K562 (cell line): ENCODE measurements around the gene CTU1. TPM values are rescaled to one million over a fixed set of nuclear protein-coding genes. Genes with fewer than 3 reads are reported as not detected.

ENCODE experiments used
- CHD1 ChIP-seq: fragments of 200-600 bp; sonication (generic); IDR thresholded peaks from one replicate; pipeline ENCODE4 v1.6.1; 2012; ENCODE audit warnings: mild to moderate bottlenecking, moderate library complexity, low read length, inconsistent platforms
- FOXK2 ChIP-seq, 2 experiments: fragments of 450-650 bp; IDR thresholded peaks in 1 of 2; conservative IDR thresholded peaks in 1 of 2; 2 replicates each; pipeline ENCODE4 v1.6.1; 2016; ENCODE audit warnings: low read depth in 2 of 2, mild to moderate bottlenecking in 1 of 2
- FOXP4 ChIP-seq: sonication (generic); formaldehyde crosslinking; IDR thresholded peaks from 2 replicates; pipeline ENCODE4 v1.8.0; 2022; ENCODE audit warnings: mild to moderate bottlenecking, missing genetic modification reagents, borderline replicate concordance
- JUNB ChIP-seq: fragments of 450-650 bp; formaldehyde crosslinking; conservative IDR thresholded peaks from 2 replicates; pipeline ENCODE4 v1.4.0; 2020; ENCODE audit warnings: mild to moderate bottlenecking
- MYBL2 ChIP-seq, 2 experiments: fragments of 450-650 bp in 1 of 2; sonication (generic) in 1 of 2; formaldehyde crosslinking in 1 of 2; IDR thresholded peaks; 2 replicates each; pipeline versions ENCODE4 v1.6.1 to v1.8.1; 2017 to 2022; ENCODE audit warnings: borderline replicate concordance in 1 of 2, inconsistent platforms in 1 of 2, low read depth in 1 of 2, mild to moderate bottlenecking in 1 of 2, missing genetic modification reagents in 1 of 2, moderate library complexity in 1 of 2
- MYNN ChIP-seq, 2 experiments: sonication (generic); formaldehyde crosslinking in 1 of 2; IDR thresholded peaks; 2 replicates each; pipeline versions ENCODE4 v1.5.0 to v1.6.1; 2016 to 2020; ENCODE audit warnings: antibody characterized with exemption in 1 of 2, missing genetic modification reagents in 1 of 2
- PCBP2 ChIP-seq: fragments of 200-400 bp; formaldehyde crosslinking; IDR thresholded peaks from 2 replicates; pipeline ENCODE4 v1.6.1; 2018; ENCODE audit warnings: low read length, low read depth, mild to moderate bottlenecking, moderate library complexity; ENCODE audit not compliant: poor library complexity, severe bottlenecking
- SIN3B ChIP-seq: fragments of 450-650 bp; IDR thresholded peaks from 2 replicates; pipeline ENCODE4 v1.6.1; 2017; ENCODE audit warnings: low read depth, mild to moderate bottlenecking, moderate library complexity
- SRSF7 ChIP-seq: fragments of 200-400 bp; formaldehyde crosslinking; optimal IDR thresholded peaks from 2 replicates; pipeline ENCODE3; 2017; ENCODE audit warnings: mild to moderate bottlenecking, low read depth, low read length
- THAP7 ChIP-seq: fragments of 250-450 bp; sonication (Bioruptor Pico); IDR thresholded peaks from 2 replicates; pipeline ENCODE4 v1.5.0; 2021
- U2AF1 ChIP-seq: fragments of 200-400 bp; formaldehyde crosslinking; optimal IDR thresholded peaks from 2 replicates; pipeline ENCODE3; 2017; ENCODE audit warnings: mild to moderate bottlenecking, low read depth, low read length, moderate library complexity
- ZBTB5 ChIP-seq: fragments of 450-650 bp; IDR thresholded peaks from 2 replicates; pipeline ENCODE4 v1.6.1; 2017; ENCODE audit warnings: antibody characterized with exemption
- ZFP36 ChIP-seq: fragments of 150-350 bp; IDR thresholded peaks from 2 replicates; pipeline ENCODE4 v1.6.1; 2018; ENCODE audit warnings: low read length, low read depth; ENCODE audit not compliant: partially characterized antibody
- ZHX1 ChIP-seq: fragments of 150-350 bp; conservative IDR thresholded peaks from 2 replicates; pipeline ENCODE4 v1.6.1; 2014; ENCODE audit warnings: low read length
- ZNF311 ChIP-seq: fragments of 250-450 bp; sonication (Bioruptor Pico); IDR thresholded peaks from 2 replicates; pipeline ENCODE4 v1.4.0; 2020; ENCODE audit warnings: mild to moderate bottlenecking, moderate library complexity
- ZNF436 ChIP-seq: fragments of 250-450, 450-650 bp; sonication (Bioruptor Pico); formaldehyde crosslinking; IDR thresholded peaks from 2 replicates; pipeline ENCODE4 v1.7.0; 2020; ENCODE audit warnings: mild to moderate bottlenecking
- ZNF740 ChIP-seq, 3 experiments: fragments of 200-800 bp in 1 of 3; sonication (Bioruptor generic) in 1 of 3; sonication (generic) in 1 of 3; formaldehyde crosslinking in 1 of 3; IDR thresholded peaks; 2 replicates each; pipeline versions ENCODE4 v1.6.1 to v1.8.0; 2016 to 2022; ENCODE audit warnings: mild to moderate bottlenecking in 2 of 3, missing compliant biosample characterization in 2 of 3, missing genetic modification characterization in 2 of 3, missing genetic modification reagents in 1 of 3
- polyA plus RNA-seq, 8 experiments: library from polyadenylated mRNA; depleted of rRNA in 4 of 8; stranded (reverse) in 5 of 8; unstranded in 3 of 8; fragments of >200 nt; fragmentation: Nextera tagmentation in 2 of 8; fragmentation: Illumina TruSeq in 1 of 8; extraction: Ambion mirVana in 2 of 8; extraction: Trizol in 1 of 8; gene quantifications; 2 replicates each; pipeline versions ENCODE4 v1.2.1 to v1.2.3, GENCODE V29; 2011 to 2014; ENCODE audit warnings: inconsistent platforms in 1 of 8, missing spikeins in 1 of 8
- total RNA-seq, 7 experiments: library from RNA; depleted of rRNA in 6 of 7; stranded (reverse); fragments of >200 nt in 6 of 7; fragmentation: Illumina TruSeq in 2 of 7; extraction: Trizol in 2 of 7; gene quantifications; 2 replicates each; pipeline versions ENCODE4 v1.2.1 to v1.2.3, GENCODE V29; 2011 to 2021; ENCODE audit warnings: low replicate concordance in 1 of 7

Gene CTU1
- total and polyA plus RNA-seq, 9 of the 15 experiments (the other 6 are each of a cell fraction or from before 2014, with no cell fraction given), result 0.03 to 18.4 (median 2.3) TPM; not detected in 1

GRCh38 chr19:51108066-51108804, at the start of gene CTU1 (continued):
- no peak for TF ChIP-seq ZFP36
- no peak for TF ChIP-seq ZBTB5
- TF ChIP-seq ZHX1, result no peak
- no peak for TF ChIP-seq PCBP2
- TF ChIP-seq SIN3B, result peak; percentile 29; the same call in 1 of the 2 replicates
- TF ChIP-seq ZNF740 (CRISPR knock-in tag; IDR thresholded peaks at IDR 0.05), result no peak
- no peak for TF ChIP-seq ZNF740 (tag; IDR thresholded peaks at IDR 0.05)
- 0 out of 2 replicates have a peak, but pooled peaks have one; percentile 45 for TF ChIP-seq MYNN (IDR thresholded peaks at IDR 0.05)
- no peak for TF ChIP-seq MYNN (CRISPR knock-in tag; IDR thresholded peaks at IDR 0.05)
- TF ChIP-seq FOXP4, result no peak
- no peak for TF ChIP-seq ZNF311
- no peak for TF ChIP-seq U2AF1
- TF ChIP-seq MYBL2 (IDR thresholded peaks at IDR 0.05; ENCODE audit: low read depth), result no peak
- TF ChIP-seq MYBL2 (CRISPR knock-in tag; IDR thresholded peaks at IDR 0.05; ENCODE audit: borderline replicate concordance), result no peak
- peak; percentile 9 for TF ChIP-seq CHD1
- TF ChIP-seq SRSF7, result no peak
- TF ChIP-seq FOXK2 (conservative IDR thresholded peaks at IDR 0.05 in 1 of 2, IDR thresholded peaks at IDR 0.05 in 1 of 2; ENCODE audit: low read depth in 2 of 2), result peak; percentile 52 to 67; a peak in 2 of 4 replicates
- no peak for TF ChIP-seq JUNB (CRISPR knock-in tag)
- TF ChIP-seq THAP7 (CRISPR knock-in tag), result no peak
- TF ChIP-seq ZNF436 (CRISPR knock-in tag), result no peak
